GM12878 (cell line): ENCODE data around the gene PIGV. TPM values are rescaled to one million over a fixed set of nuclear protein-coding genes. Genes with fewer than 3 reads are reported as not detected.

Experiments used
- ATAC-seq: fragments of 200-7000 bp; cut with Tn5 transposase; 3 replicates; pipeline ENCODE4 v1.9.1; 2020; ENCODE audit warnings: mild to moderate bottlenecking, moderate library complexity
- BruUV-seq: library from RNA; stranded (reverse); fragments of 400-500 nt; replicated peaks from 2 replicates; lab custom pipeline; 2021; lab: Mats Ljungman, UMichigan
- CTCF ChIA-PET: fragments of 300-600 bp; sonication (Branson Sonifier 250); formaldehyde crosslinking; extraction: SDS; loops from one replicate; lab custom pipeline; 2021; ENCODE audit warnings: inconsistent platforms; lab: Yijun Ruan, JAX
- POLR2A ChIA-PET: fragments of 350-600 bp; formaldehyde crosslinking; extraction: SDS; loops from one replicate; lab custom pipeline; 2021; ENCODE audit warnings: inconsistent platforms; lab: Charles Lee
- RAD21 ChIA-PET: fragments of 300-600 bp; sonication (Branson Sonifier 250); formaldehyde crosslinking; loops from one replicate; lab custom pipeline; 2023; ENCODE audit warnings: antibody characterized with exemption; ENCODE audit not compliant: unreplicated experiment; lab: Charles Lee
- SMC1A ChIA-PET: fragments of 300-600 bp; sonication (Branson Sonifier 250); formaldehyde crosslinking; loops from one replicate; lab custom pipeline; 2023; ENCODE audit not compliant: unreplicated experiment, uncharacterized antibody; lab: Charles Lee
- DNase-seq: peaks from one replicate; pipeline ENCODE4 v3.0.0-alpha.2; 2011; ENCODE audit warnings: low read depth, low spot score
- FAIRE-seq: peaks from 3 replicates; lab custom pipeline; 2011; peaks lifted over from hg19 to GRCh38; lab: Jason Lieb, UNC
- H2AFZ ChIP-seq: 2 replicates; pipeline ENCODE4 v1.6.0; 2011; ENCODE audit warnings: low read depth, low read length, control low read depth; ENCODE audit not compliant: control insufficient read depth
- H3K27ac ChIP-seq: 2 replicates; pipeline ENCODE4 v1.5.1; 2011; ENCODE audit warnings: control low read depth; ENCODE audit not compliant: control insufficient read depth, insufficient read depth
- H3K27me3 ChIP-seq, 2 experiments: replicated peaks in 1 of 2; 2 replicates each; pipeline versions ENCODE4 v1.6.0 to v1.6.1; 2011; ENCODE audit warnings: low read length in 1 of 2; ENCODE audit not compliant: control insufficient read depth in 2 of 2, insufficient read depth in 2 of 2
- H3K36me3 ChIP-seq, 2 experiments: 2 replicates each; pipeline ENCODE4 v1.5.1; 2011; ENCODE audit warnings: low read length in 1 of 2; ENCODE audit not compliant: control insufficient read depth in 2 of 2, insufficient read depth in 2 of 2
- H3K4me1 ChIP-seq: 2 replicates; pipeline ENCODE4 v1.6.1; 2011; ENCODE audit warnings: mild to moderate bottlenecking, low read length, moderate library complexity, mixed read lengths; ENCODE audit not compliant: control insufficient read depth, insufficient read depth
- H3K4me2 ChIP-seq: 2 replicates; pipeline ENCODE4 v1.6.0; 2011; ENCODE audit warnings: control low read depth; ENCODE audit not compliant: control insufficient read depth, insufficient read depth
- H3K4me3 ChIP-seq: fragments of 200-600 bp; sonication (generic); 2 replicates; pipeline ENCODE4 v1.5.1; 2016
- H3K79me2 ChIP-seq: 2 replicates; pipeline ENCODE4 v1.6.0; 2011; ENCODE audit warnings: low read length; ENCODE audit not compliant: control insufficient read depth, insufficient read depth
- H3K9ac ChIP-seq: 2 replicates; pipeline ENCODE4 v1.8.0; 2011; ENCODE audit warnings: low read length, control low read depth, mixed read lengths; ENCODE audit not compliant: control insufficient read depth, insufficient read depth
- H3K9me3 ChIP-seq: replicated peaks from 3 replicates; pipeline ENCODE4 v1.5.1; 2011; ENCODE audit warnings: mild to moderate bottlenecking, low read length; ENCODE audit not compliant: control insufficient read depth, insufficient read depth
- H4K20me1 ChIP-seq: 2 replicates; pipeline ENCODE4 v1.6.0; 2011; ENCODE audit not compliant: control insufficient read depth, insufficient read depth
- ATF3 ChIP-seq: IDR thresholded peaks from 2 replicates; pipeline ENCODE4 v1.6.1; 2011; ENCODE audit warnings: low read depth, mild to moderate bottlenecking, low read length, moderate library complexity, borderline replicate concordance; ENCODE audit errors: extremely low read depth
- BCLAF1 ChIP-seq: fragments of 450-650 bp; IDR thresholded peaks from 2 replicates; pipeline ENCODE4 v1.6.1; 2017; ENCODE audit warnings: antibody characterized with exemption, mild to moderate bottlenecking, moderate library complexity
- BMI1 ChIP-seq: fragments of 450-650 bp; IDR thresholded peaks from 2 replicates; pipeline ENCODE4 v1.6.1; 2016; ENCODE audit warnings: mild to moderate bottlenecking, moderate library complexity, borderline replicate concordance
- CEBPB ChIP-seq, 2 experiments: fragments of 150-350 bp in 1 of 2; IDR thresholded peaks; 2 replicates each; pipeline ENCODE4 v1.6.1; 2012 to 2014; ENCODE audit warnings: low read depth in 2 of 2, low read length in 2 of 2, borderline replicate concordance in 1 of 2, inconsistent platforms in 1 of 2
- CHD2 ChIP-seq: IDR thresholded peaks from 2 replicates; pipeline ENCODE4 v1.6.1; 2011; ENCODE audit warnings: low read depth, low read length, improper control_type of control experiment, borderline replicate concordance
- CUX1 ChIP-seq: IDR thresholded peaks from 2 replicates; pipeline ENCODE4 v1.6.1; 2012; ENCODE audit warnings: improper control_type of control experiment, low read depth, low read length; ENCODE audit not compliant: insufficient replicate concordance
- E2F8 ChIP-seq: fragments of 450-650 bp; IDR thresholded peaks from 2 replicates; pipeline ENCODE4 v1.6.1; 2018; ENCODE audit warnings: mild to moderate bottlenecking, low read depth, moderate library complexity; ENCODE audit not compliant: partially characterized antibody
- EGR1 ChIP-seq, 2 experiments: IDR thresholded peaks; 1 replicate in 1 of 2; 2 replicates in 1 of 2; pipeline ENCODE4 v1.6.1; 2011 to 2012; ENCODE audit warnings: low read depth in 2 of 2, low read length in 2 of 2, borderline replicate concordance in 1 of 2, mild to moderate bottlenecking in 1 of 2, moderate library complexity in 1 of 2
- NFYA ChIP-seq: IDR thresholded peaks from 2 replicates; pipeline ENCODE4 v1.6.1; 2011; ENCODE audit warnings: low read depth, mild to moderate bottlenecking, low read length, improper control_type of control experiment, borderline replicate concordance
- POU2F2 ChIP-seq: IDR thresholded peaks from 3 replicates; pipeline ENCODE4 v1.6.1; 2011; ENCODE audit warnings: low read depth, mild to moderate bottlenecking, low read length, borderline replicate concordance
- SUPT20H ChIP-seq: IDR thresholded peaks from 2 replicates; pipeline ENCODE4 v1.6.1; 2011; ENCODE audit warnings: low read depth, mild to moderate bottlenecking, low read length, moderate library complexity, borderline replicate concordance; ENCODE audit not compliant: control insufficient read depth
- WGBS: methylation state at CpG from one replicate; pipeline ENCODE4 v1.1.6; 2016; ENCODE audit warnings: low lambda C conversion rate; ENCODE audit not compliant: insufficient replicate concordance, insufficient coverage; ENCODE audit errors: missing lambda C conversion rate; 5-methylcytosine and 5-hydroxymethylcytosine counted together
- in situ Hi-C: fragments of 300-500 bp; cut with MboI; formaldehyde crosslinking; loops from 9 replicates; pipeline ENCODE4 v1.14.3; 2018; ENCODE audit warnings: mixed read lengths
- intact Hi-C: fragments of 100-400 bp; cut with micrococcal nuclease; formaldehyde crosslinking; loops from one replicate; pipeline ENCODE4 v1.14.2; 2022; ENCODE audit not compliant: unreplicated experiment
- polyA plus RNA-seq, 11 experiments: library from polyadenylated mRNA; depleted of rRNA in 4 of 11; unstranded in 6 of 11; stranded (reverse) in 5 of 11; fragments of >200 nt; fragmentation: Nextera tagmentation in 4 of 11; fragmentation: Illumina TruSeq in 1 of 11; extraction: Ambion mirVana in 4 of 11; extraction: Trizol in 1 of 11; gene quantifications; 1 replicate in 1 of 11; 2 replicates in 10 of 11; pipeline versions ENCODE4 v1.2.1 to v1.2.3, GENCODE V29; 2011 to 2016; ENCODE audit warnings: inconsistent platforms in 2 of 11, missing spikeins in 2 of 11, low read depth in 1 of 11
- total RNA-seq, 4 experiments: library from RNA; depleted of rRNA in 3 of 4; stranded (reverse); fragments of >200 nt in 3 of 4; fragmentation: Illumina TruSeq in 1 of 4; extraction: Trizol in 1 of 4; gene quantifications; 2 replicates each; pipeline versions ENCODE4 v1.2.1 to v1.2.3, GENCODE V29; 2013 to 2021

The PIGV gene
- total and polyA plus RNA-seq, 10 of the 15 experiments (the other 5 are each of a cell fraction or from before 2014, with no cell fraction given): 8.8 to 18.1 (median 11.9) TPM

GRCh38 chr1:26750428-26750827 is 37.3 kb upstream of the PIGV start:
- Histone ChIP-seq H3K9ac (no peak overlapping the region), H3K27me3 (no peaks in the 10 kb centered on the region), H3K36me3 (peaks cover 27 to 48% of the 10 kb centered on the region in 2 experiments), H4K20me1 (0 out of 2 replicates have a peak, but pooled peaks cover 5% of the 10 kb centered on the region), H3K27ac (no peak overlapping the region), H3K4me3 (no peak overlapping the region), H3K4me2 (no peak overlapping the region), H3K79me2 (peaks cover 40% of the 10 kb centered on the region), H3K4me1 (no peaks in the 10 kb centered on the region), H2AFZ (no peak overlapping the region), H3K9me3 (no peaks in the 10 kb centered on the region)
- no peak for ATAC-seq
- in situ Hi-C loops (no loop called here), intact Hi-C loops (no loop called here)
- 94% methylated on average over 1 of the region's 1 CpG for WGBS
- POLR2A ChIA-PET: no interaction called here
- SMC1A ChIA-PET: interaction anchor here (0.7 to 1.2 kb wide), 3 partner anchors 8 to 46 kb away, joined by 3 read pairs; no protein-coding TSS in a partner anchor
- RAD21 ChIA-PET: no interaction called here
- BruUV-seq: no TSS peak
- DNase-seq: no peak
- CTCF ChIA-PET: interaction anchor here (1.8 kb wide), 1 partner anchor 46 kb away, joined by 4 read pairs; no protein-coding TSS in a partner anchor
- FAIRE-seq: no peak
- TF ChIP-seq ATF3 (no peak), CEBPB (IDR thresholded peaks at IDR 0.05; ENCODE audit: borderline replicate concordance in 1 of 2, low read depth in 2 of 2, low read length in 2 of 2) (no peak), SUPT20H (no peak), CUX1 (no peak), BCLAF1 (no peak), POU2F2 (no peak), E2F8 (no peak), BMI1 (no peak), NFYA (no peak), EGR1 (IDR thresholded peaks at IDR 0.05; ENCODE audit: borderline replicate concordance in 1 of 2, low read depth in 2 of 2, low read length in 2 of 2) (no peak), CHD2 (no peak)
